Activated CD4-positive, alpha-beta T cell treated with anti-CD3 and anti-CD28 coated beads for 48 hours (primary cell): ENCODE data around the gene LRRN4.
"Not testable (repeated sequence)": the region's sequence is repeated elsewhere in the genome, so short reads cannot be mapped to it uniquely, and the experiment has no call there.

Experiments
- DNase-seq: peaks from one replicate; pipeline ENCODE4 v3.0.0-alpha.2; 2020

Gene LRRN4

DNA sequence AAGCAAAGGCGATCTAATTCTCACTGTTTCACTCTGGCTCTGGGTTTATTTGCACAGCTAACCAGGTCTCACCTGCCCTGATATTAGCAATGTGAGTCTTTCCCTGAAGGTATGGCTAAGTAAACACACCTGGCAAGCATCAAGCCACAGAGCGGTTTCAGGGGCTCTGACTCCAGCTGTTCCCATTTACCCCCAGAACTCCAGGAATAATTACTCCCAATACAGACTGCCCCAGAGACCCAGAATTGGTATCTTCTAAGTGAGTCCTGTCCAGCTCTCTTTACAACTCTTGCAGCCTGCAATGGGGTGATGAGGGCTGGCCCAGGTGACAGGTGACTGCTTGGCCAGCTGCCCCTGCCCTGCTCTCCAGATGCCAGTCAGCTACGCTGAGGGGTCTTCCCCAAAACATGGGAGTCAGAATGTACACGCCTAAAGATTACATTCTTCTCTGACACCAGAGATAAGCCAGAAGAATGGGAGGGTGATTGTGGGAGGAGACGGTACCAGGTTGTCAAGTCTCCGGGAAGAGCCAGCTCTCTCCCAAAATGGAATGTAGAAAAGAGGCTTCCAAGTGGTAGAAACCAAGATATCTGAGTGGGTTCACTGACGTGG lies 4.9 kb upstream of the LRRN4 start:
- no peak for DNase-seq

DNA sequence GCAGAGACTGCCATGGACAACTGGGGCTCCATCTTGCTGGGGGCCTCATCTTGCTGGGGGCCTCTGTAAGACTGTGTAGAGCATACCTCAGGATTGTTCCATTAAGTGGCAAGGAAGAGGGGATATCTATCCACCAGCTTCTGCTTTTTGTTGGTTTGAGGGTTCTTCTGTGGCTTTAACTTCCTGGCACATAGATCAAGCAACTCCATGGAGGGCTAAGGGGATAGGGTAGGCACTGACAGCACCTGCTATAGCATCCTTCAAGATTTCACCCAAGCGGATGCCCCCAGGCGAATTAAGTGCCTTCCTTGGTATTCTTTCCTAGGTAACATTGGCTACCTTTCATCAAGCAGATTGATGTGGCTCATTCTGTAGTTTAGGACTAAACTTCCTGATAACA lies 3.8 kb upstream of the LRRN4 start:
- DNase-seq = no peak

DNA sequence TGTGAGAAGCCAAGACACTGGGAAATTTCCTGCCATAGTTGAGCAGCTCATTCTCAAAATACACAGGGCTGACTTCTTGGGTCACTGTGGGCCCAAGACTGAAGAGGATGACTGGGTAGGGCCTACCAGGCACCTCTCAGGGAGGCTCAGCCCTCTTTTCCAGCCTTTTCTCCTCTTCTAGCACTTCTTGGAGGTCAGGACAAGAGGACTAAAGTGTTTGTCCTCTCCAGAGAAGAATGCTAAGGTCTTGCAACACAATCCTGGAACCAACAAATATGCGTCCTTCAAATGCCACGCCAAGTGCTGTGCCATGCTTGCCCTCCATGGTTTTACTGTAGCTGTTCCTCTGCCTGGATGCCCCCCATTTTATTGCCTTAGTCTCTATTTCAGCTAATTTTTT lies 3.3 kb upstream of the LRRN4 start:
- no peak for DNase-seq

DNA sequence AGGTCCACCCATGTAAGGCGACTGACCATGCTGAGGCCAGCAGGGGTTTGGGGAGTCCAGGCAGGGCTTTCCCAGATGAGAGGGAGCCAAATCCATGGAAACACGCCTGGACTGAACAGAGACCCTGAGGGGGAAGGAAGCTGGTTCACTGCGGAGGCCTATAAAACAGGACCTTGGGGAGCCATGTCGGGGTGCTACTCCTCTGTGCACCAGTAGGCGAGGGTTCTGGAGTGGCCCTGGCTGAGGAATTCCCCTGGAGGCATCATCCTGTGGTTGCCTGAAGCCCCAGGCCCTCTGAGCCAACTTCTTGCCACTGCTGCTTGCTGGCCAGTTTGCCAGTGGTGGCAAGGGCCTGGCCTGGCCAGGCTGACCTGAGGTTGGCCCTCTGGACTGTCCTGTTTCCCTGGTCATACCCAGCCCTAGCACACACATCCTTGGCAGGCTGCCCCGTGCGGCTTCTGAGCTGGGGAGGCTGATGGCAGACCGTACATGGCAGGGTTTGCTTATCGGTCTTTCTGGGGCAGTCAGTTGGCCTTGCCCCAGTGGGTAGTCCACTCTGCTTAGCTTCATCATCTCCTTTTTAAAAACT lies 2.2 kb upstream of the LRRN4 start:
- no peak for DNase-seq

DNA sequence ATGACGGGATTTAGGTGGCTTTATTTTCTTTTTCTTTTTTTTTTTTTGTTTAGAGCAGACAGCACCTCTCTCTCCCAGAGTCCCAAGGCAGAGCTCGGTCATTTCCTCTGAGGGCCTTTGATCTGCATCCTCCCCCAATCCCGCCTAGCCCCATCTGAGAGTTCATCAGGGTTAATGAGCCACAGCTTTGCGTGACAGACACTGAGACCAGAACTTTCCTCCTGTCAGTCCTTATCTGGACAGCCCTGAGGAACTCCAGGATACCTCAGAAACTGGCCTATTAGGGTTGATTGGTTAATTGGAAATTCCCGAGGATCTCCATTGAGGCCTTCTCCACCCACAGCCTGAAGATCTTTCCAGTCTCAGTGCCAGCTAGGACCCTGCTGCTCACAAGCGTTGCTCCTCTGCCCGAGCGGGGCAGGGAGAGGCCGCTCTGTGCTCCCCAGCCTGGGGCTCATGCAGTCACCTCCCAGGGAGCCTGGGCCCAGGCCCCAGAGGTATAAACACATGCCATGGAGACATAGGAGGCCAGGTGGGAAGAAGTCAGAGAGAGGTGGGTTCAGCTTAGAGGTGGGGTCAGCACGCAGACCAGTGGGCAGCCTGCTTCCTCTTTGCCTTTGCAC lies 1.4 kb upstream of the LRRN4 start:
- no peak for DNase-seq

DNA sequence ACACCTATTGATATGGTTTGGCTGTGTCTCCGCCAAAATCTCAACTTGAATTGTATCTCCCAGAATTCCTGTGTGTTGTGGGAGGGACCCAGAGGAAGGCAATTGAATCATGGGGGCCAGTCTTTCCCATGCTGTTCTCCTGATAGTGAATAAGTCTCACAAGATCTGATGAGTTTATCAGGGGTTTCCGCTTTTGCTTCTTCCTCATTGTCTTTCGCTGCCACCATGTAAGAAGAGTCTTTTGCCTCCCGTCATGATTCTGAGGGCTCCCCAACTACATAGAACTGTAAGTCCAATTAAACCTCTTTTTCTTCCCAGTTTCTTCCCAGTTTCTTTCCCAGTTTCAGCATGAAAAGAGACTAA lies 810 bp upstream of the LRRN4 start:
- not testable (repeated sequence) for DNase-seq

DNA sequence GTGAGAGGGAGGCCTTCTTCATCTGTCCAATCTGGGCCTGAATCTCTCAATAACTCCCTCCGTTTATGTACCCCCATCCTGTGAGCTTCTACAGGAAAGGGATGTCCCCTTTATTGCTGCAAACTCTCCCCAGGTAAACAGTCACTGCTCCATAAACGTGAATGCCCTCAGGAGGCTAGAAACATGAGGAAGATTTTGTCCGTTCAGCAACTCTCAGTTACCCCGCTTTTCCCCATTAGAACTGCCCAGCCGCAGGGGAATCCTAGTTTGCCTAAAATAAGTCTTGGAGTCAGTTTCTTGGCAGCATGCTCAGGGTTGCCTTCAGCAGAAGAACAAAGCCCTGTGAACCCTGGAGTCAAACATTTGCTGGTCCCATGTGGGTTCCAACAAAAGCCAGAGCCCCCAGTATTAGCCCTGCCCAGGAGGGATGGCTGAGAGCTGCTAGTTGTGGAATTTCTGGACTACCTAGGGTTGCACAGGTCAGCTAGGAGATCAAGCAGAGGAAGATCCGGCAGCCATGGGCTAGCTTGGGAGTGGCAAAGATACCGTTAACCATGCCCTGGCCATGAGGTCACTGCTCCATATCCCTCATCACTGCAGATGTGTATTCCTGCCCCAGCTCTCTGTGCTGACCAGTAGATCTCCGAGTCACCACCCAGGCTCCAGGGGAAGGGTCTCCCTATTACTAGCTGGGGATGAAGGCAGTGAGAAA lies 640 bp downstream of the LRRN4 start:
- no peak for DNase-seq

DNA sequence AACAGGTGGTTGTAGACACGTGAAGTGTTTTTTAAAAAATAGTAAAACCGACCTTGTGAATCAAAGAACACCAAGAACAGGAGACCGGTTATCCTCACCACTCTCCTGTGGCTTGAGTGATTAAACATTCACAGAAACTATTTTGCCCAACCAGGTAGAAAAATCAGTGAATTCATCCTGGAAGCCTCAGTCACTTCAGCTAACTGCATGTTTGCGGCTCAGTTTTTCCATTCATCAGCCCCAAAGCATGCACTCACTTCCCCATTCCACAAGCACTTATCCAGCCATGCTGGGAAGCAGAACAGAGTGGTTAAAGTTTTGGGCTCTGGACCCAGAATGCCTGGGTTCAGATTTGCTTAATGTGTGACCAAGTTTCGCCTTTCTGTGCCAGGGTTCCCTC lies 2.4 kb downstream of the LRRN4 start:
- no peak for DNase-seq

DNA sequence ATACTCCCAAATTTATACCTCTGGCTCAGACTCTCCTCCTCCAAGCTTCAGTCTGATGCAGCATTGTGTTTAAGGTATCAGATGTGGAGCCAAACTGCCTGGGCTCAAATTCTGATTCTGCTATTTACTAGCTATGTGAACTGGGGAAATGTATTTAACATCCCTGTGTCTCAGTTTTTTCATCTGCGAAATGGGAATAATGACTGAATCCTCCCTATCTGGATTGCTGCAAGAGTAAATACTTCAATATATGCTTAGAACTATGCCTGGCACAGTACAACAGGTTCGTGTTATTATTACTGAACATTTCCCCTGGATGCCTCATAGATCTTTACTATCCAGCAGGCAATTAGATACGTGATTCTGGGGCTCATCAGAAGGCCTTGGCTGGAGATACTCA lies 5.5 kb downstream of the LRRN4 start:
- DNase-seq = no peak

DNA sequence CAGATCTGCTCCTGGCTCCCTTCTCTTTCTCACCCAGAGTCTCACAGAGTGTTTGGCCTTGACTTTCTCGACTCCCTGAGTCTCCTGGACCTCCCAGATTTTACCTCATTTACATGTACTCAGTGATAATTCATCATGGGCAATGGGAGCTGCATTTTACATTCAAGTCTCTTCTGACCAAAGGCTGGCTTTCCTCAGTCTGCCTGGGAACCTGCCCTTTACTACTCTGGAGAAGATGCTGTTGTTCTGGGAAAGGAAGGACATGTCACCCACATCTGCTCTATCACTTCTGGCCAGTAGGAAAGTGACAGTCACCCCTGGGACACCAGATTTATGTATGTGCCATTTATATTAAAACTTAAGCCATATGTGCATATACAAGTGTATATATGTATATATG lies 7.4 kb downstream of the LRRN4 start:
- DNase-seq = no peak

DNA sequence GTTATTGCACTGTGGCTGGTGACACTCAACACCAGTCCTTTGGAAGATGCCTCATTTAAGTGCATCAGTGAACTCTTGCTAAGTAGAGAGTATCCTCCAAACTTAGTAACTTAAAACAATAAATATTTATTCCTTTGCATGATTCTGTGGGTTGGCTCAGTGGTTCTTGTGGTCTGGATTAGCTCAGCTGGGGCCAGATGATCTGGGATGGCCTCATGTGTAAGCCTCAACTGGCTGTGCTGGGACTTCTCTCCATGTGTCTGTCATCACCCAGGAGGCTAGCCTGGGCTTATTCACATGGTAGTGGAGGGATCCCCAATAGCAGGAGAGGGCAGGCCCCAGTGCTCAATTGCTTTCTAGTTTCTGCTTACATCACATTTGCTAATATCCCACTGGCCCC lies 8.3 kb downstream of the LRRN4 start:
- DNase-seq = no peak

DNA sequence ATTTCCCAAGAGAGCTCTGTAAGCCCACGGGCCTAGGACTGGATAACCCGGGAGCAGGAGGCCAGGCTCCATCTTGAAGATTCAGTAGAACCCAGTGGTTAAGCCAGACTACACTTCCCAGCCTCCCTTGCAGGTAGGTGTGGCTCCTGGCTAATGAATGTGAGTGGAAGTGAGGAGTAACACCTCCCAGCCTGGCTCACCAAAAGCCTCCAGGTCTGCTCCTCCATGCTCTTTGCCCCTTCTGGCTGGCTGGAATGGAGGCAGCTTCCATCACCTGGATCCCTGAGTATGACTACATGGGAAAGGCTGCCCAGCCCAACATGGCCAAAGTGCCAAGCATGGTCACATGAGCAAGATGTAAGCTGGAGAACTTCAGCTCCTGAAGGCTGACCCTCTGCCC lies 9.7 kb downstream of the LRRN4 start:
- no peak for DNase-seq

DNA sequence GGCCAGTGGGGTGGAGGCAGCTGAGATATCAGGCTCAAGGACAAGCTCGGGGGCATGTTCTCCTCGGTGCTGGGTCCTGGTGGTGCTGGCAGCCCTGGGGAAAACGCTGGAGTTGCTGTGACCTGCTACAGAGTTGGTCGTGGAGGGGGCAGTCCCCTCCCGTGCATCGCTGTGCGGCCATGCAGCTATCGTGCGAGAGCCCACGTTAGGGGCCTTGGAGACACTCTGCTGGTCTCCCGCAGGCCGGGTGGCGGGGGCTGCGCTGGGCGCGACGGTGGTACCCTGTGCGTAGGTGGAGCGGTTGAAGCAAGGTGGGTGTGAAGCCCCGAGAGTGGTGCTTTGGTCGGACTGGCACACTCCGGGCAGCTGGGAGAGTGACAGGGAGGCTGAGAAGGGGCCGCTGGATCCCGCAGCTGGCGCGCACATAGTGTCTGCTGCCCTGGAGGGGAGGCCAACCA lies 12.0 kb downstream of the LRRN4 start:
- DNase-seq = no peak

DNA sequence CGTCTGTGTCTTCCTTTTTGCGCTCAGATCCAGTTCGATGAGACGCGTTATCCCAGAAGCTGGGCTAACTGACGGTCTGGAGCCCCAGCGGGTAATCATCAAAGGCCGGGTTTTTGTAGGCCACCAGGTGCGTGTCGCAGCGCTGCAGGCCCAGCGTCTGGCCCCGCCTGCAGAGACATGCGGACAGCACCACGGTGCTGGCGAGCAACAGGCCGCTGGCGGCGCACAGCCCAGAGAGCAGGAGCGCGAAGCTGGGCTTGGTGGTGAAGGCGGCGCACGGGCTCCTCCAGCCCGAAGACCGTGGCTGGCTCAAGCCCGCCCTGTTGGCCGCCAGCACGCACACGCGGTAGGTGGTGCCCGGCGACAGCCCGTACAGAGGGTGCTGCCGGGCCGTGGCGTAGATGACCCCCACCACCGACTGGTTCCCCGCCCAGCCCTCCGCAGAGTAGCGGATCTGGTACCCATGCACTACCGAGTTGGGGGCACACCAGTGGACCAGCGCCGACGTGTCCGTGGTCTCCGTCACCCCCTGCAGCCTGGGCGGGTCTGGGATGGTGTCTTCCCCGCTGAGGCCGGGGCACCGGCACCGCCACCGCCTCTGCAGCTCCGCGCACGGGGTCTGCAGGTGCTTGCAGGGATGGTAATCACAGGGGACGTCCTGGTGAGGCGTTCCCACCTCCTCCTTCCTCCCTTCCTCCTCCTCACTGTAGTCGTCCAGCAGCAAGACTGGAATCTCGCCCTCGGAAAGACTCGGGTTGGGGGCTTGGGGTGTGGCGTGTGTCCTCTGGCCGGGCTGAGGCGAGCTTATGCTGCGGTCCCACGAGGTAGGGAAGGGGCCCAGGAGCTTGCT lies 12.7 kb downstream of the LRRN4 start:
- no peak for DNase-seq

DNA sequence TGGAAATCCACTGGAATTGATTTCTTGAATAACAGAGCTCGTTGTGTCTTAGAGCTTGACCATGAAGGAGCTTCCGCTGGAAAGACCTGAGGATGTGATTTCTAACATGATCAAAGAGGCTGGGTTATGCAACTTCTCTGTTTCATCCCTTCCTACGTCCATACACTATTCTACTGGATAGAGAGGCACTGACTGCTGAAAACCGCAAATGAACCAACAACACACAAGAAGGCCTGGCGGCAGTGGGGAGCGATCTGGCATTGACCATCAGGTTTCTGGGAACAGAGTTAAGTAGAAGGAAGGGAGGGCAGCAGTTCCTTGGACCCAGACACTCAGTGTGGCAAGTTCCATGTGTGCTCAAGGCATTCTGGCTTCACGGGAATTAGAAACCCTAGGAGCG lies 13.3 kb downstream of the LRRN4 start:
- DNase-seq = no peak

DNA sequence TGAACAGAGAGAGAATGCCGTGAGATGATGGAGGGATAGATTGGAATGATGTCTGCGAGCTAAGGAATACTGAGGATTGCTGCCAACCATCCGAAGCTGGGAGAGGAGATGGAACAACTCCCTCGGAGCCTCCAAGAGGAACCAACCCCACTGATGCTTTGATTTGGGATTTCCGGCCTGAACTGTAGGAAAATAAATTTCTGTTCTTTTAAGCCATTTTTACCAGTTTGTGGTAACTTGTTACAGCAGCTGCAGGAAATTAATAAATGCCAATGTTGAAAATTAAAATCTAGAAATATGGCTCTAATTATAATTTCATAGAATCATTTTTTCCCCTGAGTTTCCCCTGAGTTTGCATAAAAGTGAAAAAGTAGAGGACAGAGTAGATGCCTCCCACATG lies 14.1 kb downstream of the LRRN4 start:
- DNase-seq = no peak

DNA sequence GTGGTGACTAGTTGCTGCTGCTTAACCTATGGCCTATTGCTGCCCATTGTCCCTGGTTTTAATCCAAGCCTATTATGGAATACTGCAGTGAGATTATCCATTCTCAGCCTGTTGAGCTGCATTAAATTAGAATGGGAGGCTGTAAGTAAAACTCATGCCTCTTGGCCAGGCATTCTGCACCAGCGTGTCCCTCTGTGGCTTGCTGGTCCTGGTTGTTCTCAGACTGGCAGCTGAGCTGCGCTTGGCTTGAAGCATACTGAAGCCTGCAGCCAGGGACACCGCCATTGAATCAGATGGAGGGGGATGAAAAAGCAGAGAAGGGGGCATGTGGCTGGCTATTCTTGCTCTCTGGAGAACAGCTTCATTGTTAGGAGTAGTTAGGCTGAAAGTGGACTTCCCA lies 15.6 kb downstream of the LRRN4 start:
- no peak for DNase-seq

DNA sequence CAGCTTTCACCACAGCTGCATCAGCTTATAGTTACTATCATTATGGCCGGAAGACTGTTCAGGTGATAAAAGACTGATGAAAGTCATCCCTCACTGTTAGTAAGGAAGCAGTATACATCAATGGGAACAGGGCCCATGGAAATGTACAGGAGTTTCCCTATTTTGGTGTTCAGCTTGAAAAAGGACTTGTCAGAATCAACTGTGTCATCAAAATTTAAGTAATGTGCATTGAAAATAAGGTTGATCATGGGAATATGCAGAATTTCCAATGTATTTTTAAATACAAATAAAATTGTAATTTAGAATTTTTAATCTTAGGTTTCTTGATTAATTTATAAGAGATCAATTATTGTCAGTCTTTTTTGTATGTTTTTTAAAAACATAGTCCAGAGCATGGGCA lies 16.8 kb downstream of the LRRN4 start:
- no peak for DNase-seq

DNA sequence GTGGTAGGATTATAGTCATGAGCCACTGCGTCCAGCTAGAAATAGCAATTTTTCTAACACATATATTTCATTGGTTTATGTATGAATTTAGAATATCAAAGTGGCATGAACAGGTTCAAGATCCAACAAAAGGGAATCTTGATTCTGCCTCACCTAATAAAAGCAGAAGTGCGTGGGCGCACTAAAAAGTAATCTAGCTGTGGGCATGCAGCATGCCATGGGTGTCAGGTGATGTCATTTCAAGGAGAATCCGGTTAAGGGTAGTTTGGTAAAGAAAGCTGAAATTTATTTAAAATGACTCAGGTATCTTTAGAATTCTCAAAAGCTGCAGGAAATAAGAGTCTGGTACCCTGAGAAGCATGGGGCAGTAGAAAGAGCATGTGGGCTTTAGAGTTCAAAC lies 17.6 kb downstream of the LRRN4 start:
- DNase-seq = no peak

DNA sequence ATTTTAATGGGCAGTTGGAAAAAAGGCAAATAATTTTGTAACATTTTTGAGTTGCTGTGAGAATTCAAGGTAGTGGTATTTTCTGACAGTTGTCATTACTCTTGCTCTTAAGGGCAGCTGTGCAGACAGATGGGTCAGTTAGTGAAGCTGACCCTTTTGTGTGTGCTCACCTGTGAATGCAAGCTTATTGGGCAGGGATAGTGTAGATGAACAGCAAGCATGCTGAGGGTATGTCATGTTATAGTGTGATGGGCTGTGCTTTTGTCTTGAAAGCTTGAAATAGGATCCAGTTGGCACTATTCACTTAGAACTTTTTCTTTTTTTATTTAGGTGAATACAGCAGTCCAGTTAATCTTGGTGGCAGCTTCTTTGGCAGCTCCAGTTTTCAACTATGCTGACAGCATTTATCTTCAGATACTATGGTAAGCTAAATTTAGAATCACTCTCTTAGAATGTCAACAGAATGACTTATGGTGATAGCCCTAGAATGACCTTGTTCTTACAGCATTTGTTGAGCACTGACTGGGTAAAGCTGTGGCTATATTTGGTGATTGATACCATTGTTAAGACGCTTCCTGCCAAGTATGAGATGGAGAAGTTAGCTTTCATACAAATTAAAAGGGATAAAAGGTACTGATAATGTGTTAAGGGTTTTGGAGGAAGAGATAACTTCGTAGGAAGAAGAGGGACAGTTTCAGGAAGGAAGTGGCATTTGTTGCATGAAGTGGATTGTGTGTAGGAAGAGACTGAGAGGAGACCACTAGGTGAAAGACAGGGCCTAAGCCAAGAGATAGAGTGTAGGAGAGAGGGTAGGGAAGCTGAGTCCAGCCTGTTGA lies 19.5 kb downstream of the LRRN4 start:
- DNase-seq = no peak

DNA sequence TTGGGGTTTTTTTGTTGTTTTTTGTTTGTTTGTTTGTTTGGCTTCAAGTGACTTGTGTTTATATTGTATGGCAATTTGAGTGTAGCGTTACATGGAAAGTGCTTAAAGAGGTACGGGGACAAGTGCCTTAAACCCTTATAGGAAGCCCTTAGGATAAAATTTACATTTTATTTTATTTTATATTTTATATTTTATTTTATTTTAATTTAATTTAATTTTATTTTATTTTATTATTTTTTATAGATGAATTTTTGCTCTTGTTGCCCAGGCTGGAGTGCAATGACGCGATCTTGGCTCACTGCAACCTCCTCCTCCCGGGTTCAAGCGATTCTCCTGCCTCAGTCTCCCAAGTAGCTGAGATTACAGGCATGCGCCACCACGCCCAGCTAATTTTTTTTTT lies 21.0 kb downstream of the LRRN4 start:
- DNase-seq = not testable (repeated sequence)

DNA sequence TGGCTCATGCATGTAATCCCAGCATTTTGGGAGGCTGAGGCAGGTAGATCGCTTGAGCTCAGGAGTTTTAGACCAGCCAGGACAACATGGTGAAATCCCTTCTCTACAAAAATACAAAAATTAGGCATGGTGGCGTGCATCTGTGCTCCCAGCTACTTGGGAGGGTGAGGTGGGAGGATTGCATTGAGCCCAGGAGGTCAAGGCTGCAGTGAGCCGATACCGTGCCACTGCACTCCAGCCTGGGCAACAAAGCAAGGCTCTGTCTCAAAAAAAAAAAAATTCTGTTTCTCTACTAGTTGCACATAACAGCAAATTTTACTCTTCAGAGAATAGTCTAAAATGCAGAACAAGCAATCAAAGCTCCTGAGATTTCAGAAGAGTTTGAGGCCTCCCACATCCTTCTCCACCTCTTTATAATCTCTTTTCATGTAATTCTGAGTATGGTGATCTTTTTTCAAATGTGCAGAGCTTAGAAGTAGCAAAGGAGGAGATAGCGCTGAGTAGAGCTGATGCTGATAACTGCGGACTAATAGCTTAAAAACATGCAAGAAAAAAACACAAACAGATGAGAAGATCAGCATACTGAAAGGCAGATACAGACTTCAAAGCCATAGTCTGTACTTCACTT lies 23.3 kb downstream of the LRRN4 start:
- DNase-seq = no peak
